Osteocyte (in vitro differentiated cells): ENCODE results near the gene COL24A1. TPM values are rescaled to one million over a fixed set of nuclear protein-coding genes. Genes with fewer than 3 reads are reported as not detected.

ENCODE experiments used
- DNase-seq: peaks from one replicate; pipeline ENCODE4 v3.0.0; 2021; ENCODE audit warnings: mixed read lengths; ENCODE audit not compliant: unreplicated experiment; ENCODE audit errors: extremely low spot score
- H3K27ac Mint-ChIP-seq: one replicate; pipeline ENCODE4 v1.8.0; 2021; ENCODE audit warnings: mild to moderate bottlenecking, mixed read lengths; ENCODE audit not compliant: unreplicated experiment
- H3K27me3 Mint-ChIP-seq: one replicate; pipeline ENCODE4 v1.8.0; 2021; ENCODE audit warnings: mixed read lengths; ENCODE audit not compliant: unreplicated experiment
- H3K36me3 Mint-ChIP-seq: one replicate; pipeline ENCODE4 v1.8.0; 2021; ENCODE audit warnings: mixed read lengths; ENCODE audit not compliant: unreplicated experiment
- H3K4me1 Mint-ChIP-seq: one replicate; pipeline ENCODE4 v1.8.0; 2021; ENCODE audit warnings: mixed read lengths; ENCODE audit not compliant: unreplicated experiment
- H3K4me3 Mint-ChIP-seq: one replicate; pipeline ENCODE4 v1.8.0; 2021; ENCODE audit warnings: mild to moderate bottlenecking, moderate library complexity, mixed read lengths; ENCODE audit not compliant: unreplicated experiment
- H3K9me3 Mint-ChIP-seq: one replicate; pipeline ENCODE4 v1.8.0; 2021; ENCODE audit warnings: mixed read lengths; ENCODE audit not compliant: unreplicated experiment
- total RNA-seq: library from RNA; stranded (reverse); gene quantifications from 2 replicates; pipeline ENCODE4 v1.2.1, GENCODE V29; 2021
- TF ChIP-seq, protein P1 (sequence below): fragments of 200-600 bp; sonication (generic); IDR thresholded peaks from 2 replicates; pipeline ENCODE4 v1.5.0; 2021; ENCODE audit warnings: antibody characterized with exemption, mild to moderate bottlenecking, moderate library complexity

COL24A1 gene
- total RNA-seq, 1 donor from 2014 or later: 0.46 TPM

GRCh38 chr1:86062453-86062852, 94.1 kb downstream of the COL24A1 start:
- Mint-ChIP-seq H3K27ac (no peak overlapping the region), H3K36me3 (no peaks in the 10 kb centered on the region), H3K4me3 (no peak overlapping the region), H3K4me1 (peaks cover 34% of the 10 kb centered on the region), H3K9me3 (no peaks in the 10 kb centered on the region), H3K27me3 (no peaks in the 10 kb centered on the region)
- TF ChIP-seq, protein P1, sequence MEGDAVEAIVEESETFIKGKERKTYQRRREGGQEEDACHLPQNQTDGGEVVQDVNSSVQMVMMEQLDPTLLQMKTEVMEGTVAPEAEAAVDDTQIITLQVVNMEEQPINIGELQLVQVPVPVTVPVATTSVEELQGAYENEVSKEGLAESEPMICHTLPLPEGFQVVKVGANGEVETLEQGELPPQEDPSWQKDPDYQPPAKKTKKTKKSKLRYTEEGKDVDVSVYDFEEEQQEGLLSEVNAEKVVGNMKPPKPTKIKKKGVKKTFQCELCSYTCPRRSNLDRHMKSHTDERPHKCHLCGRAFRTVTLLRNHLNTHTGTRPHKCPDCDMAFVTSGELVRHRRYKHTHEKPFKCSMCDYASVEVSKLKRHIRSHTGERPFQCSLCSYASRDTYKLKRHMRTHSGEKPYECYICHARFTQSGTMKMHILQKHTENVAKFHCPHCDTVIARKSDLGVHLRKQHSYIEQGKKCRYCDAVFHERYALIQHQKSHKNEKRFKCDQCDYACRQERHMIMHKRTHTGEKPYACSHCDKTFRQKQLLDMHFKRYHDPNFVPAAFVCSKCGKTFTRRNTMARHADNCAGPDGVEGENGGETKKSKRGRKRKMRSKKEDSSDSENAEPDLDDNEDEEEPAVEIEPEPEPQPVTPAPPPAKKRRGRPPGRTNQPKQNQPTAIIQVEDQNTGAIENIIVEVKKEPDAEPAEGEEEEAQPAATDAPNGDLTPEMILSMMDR: no peak
- DNase-seq: no peak

DNA sequence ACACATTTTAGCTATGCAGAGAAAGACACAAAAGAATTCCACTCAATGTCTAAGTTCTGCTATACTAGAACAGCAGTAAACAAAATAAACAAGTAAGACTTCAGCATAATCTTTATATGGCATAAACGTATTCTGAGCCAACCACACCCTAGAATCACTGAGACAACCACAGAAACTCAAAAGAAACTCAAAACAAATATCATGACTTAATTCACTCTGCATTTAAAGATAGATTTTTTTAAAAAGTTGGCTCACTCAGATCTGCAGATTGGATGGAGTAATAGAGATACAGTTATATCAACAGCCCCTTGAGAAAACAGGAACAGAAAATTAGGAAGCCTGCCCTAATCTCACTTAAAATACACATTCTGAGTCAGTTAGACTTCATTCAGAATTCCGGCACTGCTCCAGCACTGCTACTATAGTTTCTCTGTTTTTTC, 95.0 kb downstream of the COL24A1 start:
- TF ChIP-seq, protein P1: no peak
- H3K4me1 Mint-ChIP-seq: peaks cover 30% of the 10 kb centered on the region
- no peaks in the 10 kb centered on the region for H3K27me3 Mint-ChIP-seq
- no peaks in the 10 kb centered on the region for H3K36me3 Mint-ChIP-seq
- H3K9me3 Mint-ChIP-seq: no peaks in the 10 kb centered on the region
- no peak for DNase-seq
- H3K4me3 Mint-ChIP-seq: no peak overlapping the region
- no peak overlapping the region for H3K27ac Mint-ChIP-seq

- TF ChIP-seq, protein P1: no peak
- DNase-seq: no peak
- Mint-ChIP-seq H3K4me1 (peaks cover 10% of the 10 kb centered on the region), H3K27ac (no peak overlapping the region), H3K9me3 (no peaks in the 10 kb centered on the region), H3K27me3 (no peaks in the 10 kb centered on the region), H3K4me3 (no peak overlapping the region), H3K36me3 (no peaks in the 10 kb centered on the region)
These were observed 102.2 kb downstream of the COL24A1 start for GRCh38 chr1:86054396-86054795.

DNA sequence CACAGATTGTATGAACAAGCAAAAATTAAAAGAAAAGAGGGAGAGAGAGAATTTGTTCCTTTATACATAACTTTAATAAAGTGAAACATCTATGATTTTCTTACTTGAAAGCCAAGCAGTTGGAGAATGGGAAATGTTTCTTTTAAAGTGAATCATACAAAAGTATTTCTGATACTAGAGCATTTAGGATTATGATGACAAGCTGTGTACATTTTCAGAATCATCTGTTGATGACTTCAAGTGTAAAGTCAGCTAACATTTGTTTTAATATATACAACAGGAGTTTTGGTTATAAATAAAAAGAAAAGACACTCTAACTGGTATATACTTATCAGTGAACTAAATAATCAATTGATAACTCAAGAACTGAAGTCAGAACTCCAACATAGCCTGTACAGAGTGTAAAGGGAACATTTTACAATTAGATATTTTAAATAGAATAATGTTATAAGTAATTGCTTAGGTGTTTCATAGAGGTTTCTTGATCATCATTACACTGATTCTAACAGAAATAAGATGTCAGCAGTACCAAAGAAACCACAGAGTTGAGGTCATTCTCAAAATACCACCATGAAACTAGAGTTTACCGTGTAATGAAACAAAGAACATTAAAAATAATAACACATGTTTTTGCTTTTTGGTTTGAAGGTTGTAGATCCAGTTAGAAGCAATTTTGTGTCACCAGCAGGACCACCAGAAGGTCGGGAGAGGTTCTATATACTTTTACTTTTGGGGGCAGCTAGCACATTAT, 103.4 kb downstream of the COL24A1 start:
- TF ChIP-seq, protein P1: no peak
- Mint-ChIP-seq H3K4me1 (peaks cover 10% of the 10 kb centered on the region), H3K27me3 (no peaks in the 10 kb centered on the region), H3K36me3 (no peaks in the 10 kb centered on the region), H3K4me3 (no peak overlapping the region), H3K9me3 (no peaks in the 10 kb centered on the region), H3K27ac (no peak overlapping the region)
- DNase-seq: no peak

GRCh38 chr1:86035101-86035500, 121.5 kb downstream of the COL24A1 start:
- no peak for DNase-seq
- Mint-ChIP-seq H3K27ac (no peak overlapping the region), H3K4me1 (no peaks in the 10 kb centered on the region), H3K4me3 (no peak overlapping the region), H3K36me3 (no peaks in the 10 kb centered on the region), H3K9me3 (no peaks in the 10 kb centered on the region), H3K27me3 (no peaks in the 10 kb centered on the region)
- TF ChIP-seq, protein P1: no peak
